Measurements from ENCODE around the gene RUNDC3A. TPM values are rescaled to one million over a fixed set of nuclear protein-coding genes. Genes with fewer than 3 reads are reported as not detected.

RUNDC3A gene
- total and polyA plus RNA-seq, 2 of the 13 experiments (the other 11 are each of a cell fraction or from before 2014, with no cell fraction given), result 0.25 TPM; not detected in 1

DNA sequence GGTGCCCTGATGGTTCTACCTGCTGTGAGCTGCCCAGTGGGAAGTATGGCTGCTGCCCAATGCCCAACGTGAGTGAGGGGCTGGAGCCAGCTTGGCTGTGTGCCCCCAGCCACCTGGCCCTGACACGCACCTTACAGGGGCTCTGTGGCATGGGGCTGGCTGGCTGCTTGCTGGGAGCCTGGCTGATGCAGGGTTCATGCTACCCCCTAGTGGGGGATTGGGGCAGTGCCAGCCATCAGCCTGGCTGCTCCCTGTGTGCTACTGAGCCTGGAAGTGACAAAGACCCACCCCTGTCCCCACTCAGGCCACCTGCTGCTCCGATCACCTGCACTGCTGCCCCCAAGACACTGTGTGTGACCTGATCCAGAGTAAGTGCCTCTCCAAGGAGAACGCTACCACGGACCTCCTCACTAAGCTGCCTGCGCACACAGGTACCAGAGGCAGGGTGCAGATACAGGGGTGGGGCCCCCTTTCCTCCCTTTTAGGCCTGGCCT lies 42.4 kb downstream of the RUNDC3A start (continued):
- TF ChIP-seq, protein P1, sequence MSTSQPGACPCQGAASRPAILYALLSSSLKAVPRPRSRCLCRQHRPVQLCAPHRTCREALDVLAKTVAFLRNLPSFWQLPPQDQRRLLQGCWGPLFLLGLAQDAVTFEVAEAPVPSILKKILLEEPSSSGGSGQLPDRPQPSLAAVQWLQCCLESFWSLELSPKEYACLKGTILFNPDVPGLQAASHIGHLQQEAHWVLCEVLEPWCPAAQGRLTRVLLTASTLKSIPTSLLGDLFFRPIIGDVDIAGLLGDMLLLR (CRISPR knock-in tag; IDR thresholded peaks at IDR 0.05), result no peak
- TF ChIP-seq ZNF83 (CRISPR knock-in tag; IDR thresholded peaks at IDR 0.05; ENCODE audit: borderline replicate concordance) (no peak), ZNF235 (CRISPR knock-in tag; IDR thresholded peaks at IDR 0.05; ENCODE audit: borderline replicate concordance) (no peak), GTF3A (CRISPR knock-in tag; conservative IDR thresholded peaks at IDR 0.05) (no peak), MBD4 (IDR thresholded peaks at IDR 0.05; ENCODE audit: borderline replicate concordance, low read length) (no peak), ZFY (CRISPR knock-in tag; IDR thresholded peaks at IDR 0.05) (0 out of 2 replicates have a peak, but pooled peaks have one; percentile 28), ZNF747 (CRISPR knock-in tag; IDR thresholded peaks at IDR 0.05; ENCODE audit: borderline replicate concordance) (no peak), ONECUT2 (CRISPR knock-in tag; IDR thresholded peaks at IDR 0.05) (no peak), ZSCAN25 (CRISPR knock-in tag; IDR thresholded peaks at IDR 0.05) (0 out of 2 replicates have a peak, but pooled peaks have one; percentile 47), ZNF343 (CRISPR knock-in tag; IDR thresholded peaks at IDR 0.05) (no peak), ERF (CRISPR knock-in tag; IDR thresholded peaks at IDR 0.05) (peak; percentile 40; the same call in 1 of the 2 replicates), ZZZ3 (CRISPR knock-in tag; IDR thresholded peaks at IDR 0.05; ENCODE audit: borderline replicate concordance) (no peak), IRX3 (CRISPR knock-in tag; IDR thresholded peaks at IDR 0.05; ENCODE audit: borderline replicate concordance, low read depth) (no peak)
- TF ChIP-seq, protein P2, sequence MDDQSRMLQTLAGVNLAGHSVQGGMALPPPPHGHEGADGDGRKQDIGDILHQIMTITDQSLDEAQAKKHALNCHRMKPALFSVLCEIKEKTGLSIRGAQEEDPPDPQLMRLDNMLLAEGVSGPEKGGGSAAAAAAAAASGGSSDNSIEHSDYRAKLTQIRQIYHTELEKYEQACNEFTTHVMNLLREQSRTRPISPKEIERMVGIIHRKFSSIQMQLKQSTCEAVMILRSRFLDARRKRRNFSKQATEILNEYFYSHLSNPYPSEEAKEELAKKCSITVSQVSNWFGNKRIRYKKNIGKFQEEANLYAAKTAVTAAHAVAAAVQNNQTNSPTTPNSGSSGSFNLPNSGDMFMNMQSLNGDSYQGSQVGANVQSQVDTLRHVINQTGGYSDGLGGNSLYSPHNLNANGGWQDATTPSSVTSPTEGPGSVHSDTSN (CRISPR knock-in tag; IDR thresholded peaks at IDR 0.05; ENCODE audit: borderline replicate concordance), result no peak
- TF ChIP-seq, protein P3, sequence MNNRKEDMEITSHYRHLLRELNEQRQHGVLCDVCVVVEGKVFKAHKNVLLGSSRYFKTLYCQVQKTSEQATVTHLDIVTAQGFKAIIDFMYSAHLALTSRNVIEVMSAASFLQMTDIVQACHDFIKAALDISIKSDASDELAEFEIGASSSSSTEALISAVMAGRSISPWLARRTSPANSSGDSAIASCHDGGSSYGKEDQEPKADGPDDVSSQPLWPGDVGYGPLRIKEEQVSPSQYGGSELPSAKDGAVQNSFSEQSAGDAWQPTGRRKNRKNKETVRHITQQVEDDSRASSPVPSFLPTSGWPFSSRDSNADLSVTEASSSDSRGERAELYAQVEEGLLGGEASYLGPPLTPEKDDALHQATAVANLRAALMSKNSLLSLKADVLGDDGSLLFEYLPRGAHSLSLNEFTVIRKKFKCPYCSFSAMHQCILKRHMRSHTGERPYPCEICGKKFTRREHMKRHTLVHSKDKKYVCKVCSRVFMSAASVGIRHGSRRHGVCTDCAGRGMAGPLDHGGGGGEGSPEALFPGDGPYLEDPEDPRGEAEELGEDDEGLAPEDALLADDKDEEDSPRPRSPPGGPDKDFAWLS (CRISPR knock-in tag; IDR thresholded peaks at IDR 0.05; ENCODE audit: borderline replicate concordance), result no peak
- TF ChIP-seq, protein P4, sequence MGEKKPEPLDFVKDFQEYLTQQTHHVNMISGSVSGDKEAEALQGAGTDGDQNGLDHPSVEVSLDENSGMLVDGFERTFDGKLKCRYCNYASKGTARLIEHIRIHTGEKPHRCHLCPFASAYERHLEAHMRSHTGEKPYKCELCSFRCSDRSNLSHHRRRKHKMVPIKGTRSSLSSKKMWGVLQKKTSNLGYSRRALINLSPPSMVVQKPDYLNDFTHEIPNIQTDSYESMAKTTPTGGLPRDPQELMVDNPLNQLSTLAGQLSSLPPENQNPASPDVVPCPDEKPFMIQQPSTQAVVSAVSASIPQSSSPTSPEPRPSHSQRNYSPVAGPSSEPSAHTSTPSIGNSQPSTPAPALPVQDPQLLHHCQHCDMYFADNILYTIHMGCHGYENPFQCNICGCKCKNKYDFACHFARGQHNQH (CRISPR knock-in tag; IDR thresholded peaks at IDR 0.05), result 0 out of 2 replicates have a peak, but pooled peaks have one; percentile 42
- TF ChIP-seq, protein P5, sequence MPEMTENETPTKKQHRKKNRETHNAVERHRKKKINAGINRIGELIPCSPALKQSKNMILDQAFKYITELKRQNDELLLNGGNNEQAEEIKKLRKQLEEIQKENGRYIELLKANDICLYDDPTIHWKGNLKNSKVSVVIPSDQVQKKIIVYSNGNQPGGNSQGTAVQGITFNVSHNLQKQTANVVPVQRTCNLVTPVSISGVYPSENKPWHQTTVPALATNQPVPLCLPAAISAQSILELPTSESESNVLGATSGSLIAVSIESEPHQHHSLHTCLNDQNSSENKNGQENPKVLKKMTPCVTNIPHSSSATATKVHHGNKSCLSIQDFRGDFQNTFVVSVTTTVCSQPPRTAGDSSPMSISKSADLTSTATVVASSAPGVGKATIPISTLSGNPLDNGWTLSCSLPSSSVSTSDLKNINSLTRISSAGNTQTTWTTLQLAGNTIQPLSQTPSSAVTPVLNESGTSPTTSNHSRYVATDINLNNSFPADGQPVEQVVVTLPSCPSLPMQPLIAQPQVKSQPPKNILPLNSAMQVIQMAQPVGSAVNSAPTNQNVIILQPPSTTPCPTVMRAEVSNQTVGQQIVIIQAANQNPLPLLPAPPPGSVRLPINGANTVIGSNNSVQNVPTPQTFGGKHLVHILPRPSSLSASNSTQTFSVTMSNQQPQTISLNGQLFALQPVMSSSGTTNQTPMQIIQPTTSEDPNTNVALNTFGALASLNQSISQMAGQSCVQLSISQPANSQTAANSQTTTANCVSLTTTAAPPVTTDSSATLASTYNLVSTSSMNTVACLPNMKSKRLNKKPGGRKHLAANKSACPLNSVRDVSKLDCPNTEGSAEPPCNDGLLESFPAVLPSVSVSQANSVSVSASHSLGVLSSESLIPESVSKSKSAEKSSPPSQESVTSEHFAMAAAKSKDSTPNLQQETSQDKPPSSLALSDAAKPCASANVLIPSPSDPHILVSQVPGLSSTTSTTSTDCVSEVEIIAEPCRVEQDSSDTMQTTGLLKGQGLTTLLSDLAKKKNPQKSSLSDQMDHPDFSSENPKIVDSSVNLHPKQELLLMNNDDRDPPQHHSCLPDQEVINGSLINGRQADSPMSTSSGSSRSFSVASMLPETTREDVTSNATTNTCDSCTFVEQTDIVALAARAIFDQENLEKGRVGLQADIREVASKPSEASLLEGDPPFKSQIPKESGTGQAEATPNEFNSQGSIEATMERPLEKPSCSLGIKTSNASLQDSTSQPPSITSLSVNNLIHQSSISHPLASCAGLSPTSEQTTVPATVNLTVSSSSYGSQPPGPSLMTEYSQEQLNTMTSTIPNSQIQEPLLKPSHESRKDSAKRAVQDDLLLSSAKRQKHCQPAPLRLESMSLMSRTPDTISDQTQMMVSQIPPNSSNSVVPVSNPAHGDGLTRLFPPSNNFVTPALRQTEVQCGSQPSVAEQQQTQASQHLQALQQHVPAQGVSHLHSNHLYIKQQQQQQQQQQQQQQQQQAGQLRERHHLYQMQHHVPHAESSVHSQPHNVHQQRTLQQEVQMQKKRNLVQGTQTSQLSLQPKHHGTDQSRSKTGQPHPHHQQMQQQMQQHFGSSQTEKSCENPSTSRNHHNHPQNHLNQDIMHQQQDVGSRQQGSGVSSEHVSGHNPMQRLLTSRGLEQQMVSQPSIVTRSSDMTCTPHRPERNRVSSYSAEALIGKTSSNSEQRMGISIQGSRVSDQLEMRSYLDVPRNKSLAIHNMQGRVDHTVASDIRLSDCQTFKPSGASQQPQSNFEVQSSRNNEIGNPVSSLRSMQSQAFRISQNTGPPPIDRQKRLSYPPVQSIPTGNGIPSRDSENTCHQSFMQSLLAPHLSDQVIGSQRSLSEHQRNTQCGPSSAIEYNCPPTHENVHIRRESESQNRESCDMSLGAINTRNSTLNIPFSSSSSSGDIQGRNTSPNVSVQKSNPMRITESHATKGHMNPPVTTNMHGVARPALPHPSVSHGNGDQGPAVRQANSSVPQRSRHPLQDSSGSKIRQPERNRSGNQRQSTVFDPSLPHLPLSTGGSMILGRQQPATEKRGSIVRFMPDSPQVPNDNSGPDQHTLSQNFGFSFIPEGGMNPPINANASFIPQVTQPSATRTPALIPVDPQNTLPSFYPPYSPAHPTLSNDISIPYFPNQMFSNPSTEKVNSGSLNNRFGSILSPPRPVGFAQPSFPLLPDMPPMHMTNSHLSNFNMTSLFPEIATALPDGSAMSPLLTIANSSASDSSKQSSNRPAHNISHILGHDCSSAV (CRISPR knock-in tag; IDR thresholded peaks at IDR 0.05; ENCODE audit: borderline replicate concordance), result no peak
